Fibroblast of lung (primary cell): ENCODE data around the gene GSTT2.

Experiments
- CTCF ChIP-seq, 2 donors: IDR thresholded peaks in 1 of 2; conservative IDR thresholded peaks in 1 of 2; 1 replicate in 1 of 2; 2 replicates in 1 of 2; pipeline ENCODE4 v1.5.1; 2011 to 2012; ENCODE audit warnings: low read length in 2 of 2, control low read depth in 1 of 2, inconsistent platforms in 1 of 2, low read depth in 1 of 2, mild to moderate bottlenecking in 1 of 2
- EZH2 ChIP-seq: IDR thresholded peaks from 2 replicates; pipeline ENCODE4 v1.5.1; 2012; ENCODE audit warnings: low read length, control low read depth, mild to moderate bottlenecking; ENCODE audit errors: missing control alignments

DNA sequence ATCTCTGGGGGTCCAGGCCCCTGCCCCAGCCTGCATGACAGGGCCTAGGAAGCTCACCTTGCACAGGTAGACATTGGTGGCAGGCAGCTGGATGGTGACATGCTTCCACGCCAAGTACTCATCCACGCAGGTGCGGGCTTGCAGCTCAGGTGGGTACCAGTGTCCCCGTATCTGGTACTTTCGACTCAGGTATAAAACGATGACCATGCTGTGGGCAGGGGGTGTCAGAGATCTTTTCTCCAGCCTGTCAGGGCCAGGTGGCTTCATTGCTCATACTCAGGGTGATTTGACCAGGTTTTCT is 26.9 kb downstream of the GSTT2 start:
- TF ChIP-seq CTCF (conservative IDR thresholded peaks at IDR 0.05 in 1 of 2, IDR thresholded peaks at IDR 0.05 in 1 of 2; ENCODE audit: low read depth in 1 of 2, low read length in 2 of 2) (no peak), EZH2 (no peak)
